C4-2B (cell line): ENCODE measurements around the gene ABCC2.

Source experiments
- H3K27ac ChIP-seq: fragments of 450-650 bp; 2 replicates; pipeline ENCODE4 v1.5.1; 2017
- ZFX ChIP-seq: fragments of 450-650 bp; IDR thresholded peaks from 2 replicates; pipeline ENCODE4 v1.6.1; 2017
- TF ChIP-seq, protein P1 (sequence below): fragments of 450-650 bp; conservative IDR thresholded peaks from 2 replicates; pipeline ENCODE4 v1.5.1; 2017; ENCODE audit warnings: mild to moderate bottlenecking

The ABCC2 gene

DNA sequence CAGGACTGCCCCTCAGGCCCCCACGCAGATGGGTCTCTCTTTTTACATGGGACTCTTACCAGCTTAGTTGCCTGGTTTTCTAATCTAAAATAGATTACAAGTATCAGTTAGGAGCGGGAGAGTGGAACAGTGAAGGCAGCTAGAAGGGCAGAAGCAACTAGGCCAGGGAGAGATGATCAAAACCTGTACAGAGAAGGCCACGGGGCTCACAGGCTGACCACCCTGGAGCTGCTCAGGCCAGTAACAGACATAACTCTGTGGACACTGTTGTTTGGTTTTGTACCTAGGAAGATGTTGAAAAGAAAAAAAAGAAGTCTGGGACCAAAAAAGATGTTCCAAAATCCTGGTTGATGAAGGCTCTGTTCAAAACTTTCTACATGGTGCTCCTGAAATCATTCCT is 16.5 kb downstream of the ABCC2 start:
- TF ChIP-seq ZFX: no peak
- TF ChIP-seq, protein P1, sequence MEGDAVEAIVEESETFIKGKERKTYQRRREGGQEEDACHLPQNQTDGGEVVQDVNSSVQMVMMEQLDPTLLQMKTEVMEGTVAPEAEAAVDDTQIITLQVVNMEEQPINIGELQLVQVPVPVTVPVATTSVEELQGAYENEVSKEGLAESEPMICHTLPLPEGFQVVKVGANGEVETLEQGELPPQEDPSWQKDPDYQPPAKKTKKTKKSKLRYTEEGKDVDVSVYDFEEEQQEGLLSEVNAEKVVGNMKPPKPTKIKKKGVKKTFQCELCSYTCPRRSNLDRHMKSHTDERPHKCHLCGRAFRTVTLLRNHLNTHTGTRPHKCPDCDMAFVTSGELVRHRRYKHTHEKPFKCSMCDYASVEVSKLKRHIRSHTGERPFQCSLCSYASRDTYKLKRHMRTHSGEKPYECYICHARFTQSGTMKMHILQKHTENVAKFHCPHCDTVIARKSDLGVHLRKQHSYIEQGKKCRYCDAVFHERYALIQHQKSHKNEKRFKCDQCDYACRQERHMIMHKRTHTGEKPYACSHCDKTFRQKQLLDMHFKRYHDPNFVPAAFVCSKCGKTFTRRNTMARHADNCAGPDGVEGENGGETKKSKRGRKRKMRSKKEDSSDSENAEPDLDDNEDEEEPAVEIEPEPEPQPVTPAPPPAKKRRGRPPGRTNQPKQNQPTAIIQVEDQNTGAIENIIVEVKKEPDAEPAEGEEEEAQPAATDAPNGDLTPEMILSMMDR: no peak
- no peak overlapping the region for H3K27ac ChIP-seq

DNA sequence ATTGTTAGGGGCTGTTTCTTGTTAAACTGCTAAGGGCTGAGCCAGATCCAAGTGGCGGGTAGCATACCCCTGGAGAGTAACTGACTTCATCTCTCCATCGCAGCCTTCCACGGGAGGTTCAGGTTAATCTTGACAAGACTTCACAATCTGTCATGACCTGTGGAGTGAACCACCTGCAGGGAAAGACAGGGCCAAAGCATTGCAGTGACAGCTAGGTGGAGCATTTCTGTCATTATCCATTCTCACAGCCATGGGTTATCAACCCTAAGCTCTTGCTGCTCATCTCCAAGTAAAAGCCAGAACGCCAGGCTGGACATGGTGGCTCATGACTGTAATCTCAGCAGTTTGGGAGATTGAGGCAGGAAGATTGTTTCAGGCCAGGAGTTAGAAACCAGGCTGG is 17.2 kb downstream of the ABCC2 start:
- H3K27ac ChIP-seq: no peak overlapping the region
- TF ChIP-seq, protein P1: no peak
- no peak for TF ChIP-seq ZFX

DNA sequence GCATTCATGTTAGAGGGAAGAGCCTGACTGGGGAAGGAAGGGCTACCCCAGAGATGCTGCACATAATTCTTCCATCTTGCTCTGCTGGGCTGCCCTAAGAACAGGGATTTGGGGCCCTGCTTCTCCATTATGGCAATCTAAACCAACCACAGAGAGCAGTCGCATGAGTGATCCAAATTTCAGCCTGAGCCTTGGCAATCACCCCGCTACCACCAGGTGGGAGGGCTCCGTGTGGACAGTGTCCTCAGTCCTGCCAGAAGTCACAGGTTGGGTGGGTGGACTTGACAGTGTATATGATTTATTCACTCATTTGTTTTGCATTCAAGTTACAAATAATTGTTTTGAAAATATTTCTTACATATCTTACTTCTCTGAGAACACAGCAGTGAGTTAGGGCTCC is 22.0 kb downstream of the ABCC2 start:
- TF ChIP-seq, protein P1: no peak
- TF ChIP-seq ZFX: no peak
- no peak overlapping the region for H3K27ac ChIP-seq

DNA sequence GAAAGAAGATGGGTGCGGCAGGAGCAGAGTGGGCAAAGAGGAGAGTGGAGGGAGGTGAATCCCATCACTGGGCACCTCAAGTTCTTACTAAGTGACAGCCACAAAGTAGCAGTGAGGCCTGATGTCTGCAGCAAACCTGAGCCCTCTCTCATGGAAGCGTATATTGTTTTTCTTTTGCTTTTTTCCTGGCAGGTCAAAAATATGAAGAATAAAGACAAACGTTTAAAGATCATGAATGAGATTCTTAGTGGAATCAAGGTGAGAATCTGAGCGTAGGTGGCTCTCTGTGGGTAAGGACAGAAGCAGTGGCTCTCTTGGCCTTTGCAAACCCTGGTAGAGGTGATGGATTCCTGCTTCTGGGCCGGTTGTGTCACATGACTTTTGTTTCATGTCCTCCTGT is 22.8 kb downstream of the ABCC2 start:
- H3K27ac ChIP-seq: no peak overlapping the region
- no peak for TF ChIP-seq ZFX
- TF ChIP-seq, protein P1: no peak

DNA sequence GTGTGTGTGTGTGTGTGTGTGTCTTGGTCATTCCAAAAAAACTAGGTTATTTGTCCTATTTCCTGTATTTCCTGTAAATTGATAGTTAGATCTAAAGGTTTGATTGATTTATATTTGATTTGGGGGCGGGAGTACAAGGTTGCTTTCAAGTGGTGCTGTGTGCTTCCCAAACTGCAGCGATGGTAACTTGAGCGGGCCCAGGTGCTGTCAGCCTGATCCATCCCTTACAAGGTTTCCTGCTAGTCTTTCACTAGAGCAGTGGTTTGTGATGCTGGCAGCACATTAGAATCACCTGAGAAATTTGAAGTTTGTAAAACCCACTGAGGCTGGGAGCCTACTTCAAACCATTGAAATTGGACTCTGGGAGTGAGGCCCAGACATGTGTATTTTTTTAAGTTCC is 23.7 kb downstream of the ABCC2 start:
- H3K27ac ChIP-seq: no peak overlapping the region
- TF ChIP-seq ZFX: no peak
- TF ChIP-seq, protein P1: no peak

DNA sequence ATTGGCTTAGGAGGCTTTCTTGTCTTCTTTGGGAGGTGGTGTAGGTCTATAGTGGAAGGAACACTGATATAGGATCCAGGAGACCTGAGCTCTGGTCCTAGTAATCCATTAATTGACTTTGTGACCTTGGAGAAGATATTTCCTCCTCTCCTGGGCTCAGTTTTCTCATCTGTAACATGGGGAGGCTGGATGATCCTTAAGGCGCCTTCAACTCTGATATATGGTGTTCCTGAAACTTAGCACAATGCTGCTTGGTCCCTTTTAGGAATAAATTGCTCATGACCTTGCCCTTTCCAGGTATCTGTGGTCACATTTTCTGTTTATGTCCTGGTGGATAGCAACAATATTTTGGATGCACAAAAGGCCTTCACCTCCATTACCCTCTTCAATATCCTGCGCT is 25.3 kb downstream of the ABCC2 start:
- no peak overlapping the region for H3K27ac ChIP-seq

DNA sequence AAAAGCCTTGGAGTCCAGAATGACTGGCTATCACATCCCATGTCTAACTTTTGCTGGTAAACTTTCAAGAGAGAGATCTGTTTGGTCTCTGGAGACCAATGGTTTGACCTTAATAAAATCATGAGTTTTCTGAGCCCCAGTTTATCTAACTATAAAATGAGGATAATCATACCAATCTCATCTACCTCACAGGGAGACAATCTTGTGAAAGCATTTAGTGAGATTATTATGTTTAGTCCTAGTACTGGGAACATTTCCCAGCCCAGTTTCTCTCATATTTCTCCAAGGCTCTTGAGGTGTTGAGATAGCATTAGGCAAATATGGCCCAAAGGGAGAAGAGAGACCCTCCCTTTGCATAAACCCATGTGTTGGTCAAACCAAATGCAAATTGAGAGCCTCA is 25.8 kb downstream of the ABCC2 start:
- no peak overlapping the region for H3K27ac ChIP-seq
- TF ChIP-seq ZFX: no peak
- TF ChIP-seq, protein P1: no peak

More for the DNA sequence above, 25.3 kb downstream of the ABCC2 start:
- TF ChIP-seq ZFX: no peak
- TF ChIP-seq, protein P1: no peak
